HG03103 (cell line): ENCODE data around the gene PLLP.

Source experiments
- ATAC-seq: cut with Tn5 transposase; IDR thresholded peaks from one replicate; pipeline ENCODE4 v1.9.1; 2021; ENCODE audit warnings: low read depth; ENCODE audit not compliant: unreplicated experiment

Gene PLLP

GRCh38 chr16:57258226-57258909 is 26.1 kb downstream of the PLLP start:
- no peak for ATAC-seq

- ATAC-seq = no peak
These were observed 26.9 kb downstream of the PLLP start for GRCh38 chr16:57257455-57258070.

- no peak for ATAC-seq
These were observed 27.7 kb downstream of the PLLP start for GRCh38 chr16:57256601-57257395.

GRCh38 chr16:57255686-57256415 is 28.6 kb downstream of the PLLP start:
- no peak for ATAC-seq

GRCh38 chr16:57253466-57253865 is 31.0 kb downstream of the PLLP start:
- ATAC-seq = no peak

- no peak for ATAC-seq
These were observed 32.2 kb downstream of the PLLP start for GRCh38 chr16:57252148-57252721.

GRCh38 chr16:57251352-57251751 is 33.1 kb downstream of the PLLP start:
- ATAC-seq = no peak

- peak; percentile 17 for ATAC-seq
These were observed 38.9 kb downstream of the PLLP start for GRCh38 chr16:57245472-57246113.

GRCh38 chr16:57244767-57245471 is 39.6 kb downstream of the PLLP start, which contains the start of gene ARL2BP:
Gene ARL2BP, plus strand, starts transcription at chr16:57245259. Its CDS starts 109 bp downstream, at chr16:57245368.
- peak; percentile 91 for ATAC-seq

- ATAC-seq = peak; percentile 23
These were observed 40.1 kb downstream of the PLLP start for GRCh38 chr16:57244463-57244766.

- ATAC-seq = no peak
These were observed 41.8 kb downstream of the PLLP start for GRCh38 chr16:57242650-57243049.

- ATAC-seq = no peak
These were observed 43.6 kb downstream of the PLLP start for GRCh38 chr16:57240851-57241250.

GRCh38 chr16:57239107-57239506 is 45.4 kb downstream of the PLLP start:
- ATAC-seq = no peak

- no peak for ATAC-seq
These were observed 45.8 kb downstream of the PLLP start for GRCh38 chr16:57238682-57239081.

GRCh38 chr16:57236022-57236350 is 48.5 kb downstream of the PLLP start:
- ATAC-seq = no peak

GRCh38 chr16:57235128-57236021 is 49.1 kb downstream of the PLLP start:
- no peak for ATAC-seq

GRCh38 chr16:57234707-57235092 is 49.8 kb downstream of the PLLP start:
- ATAC-seq = no peak

GRCh38 chr16:57233944-57234706 is 50.3 kb downstream of the PLLP start:
- no peak for ATAC-seq
